Left ventricle myocardium inferior (tissue), 1 donor: ENCODE results near the gene EIF5A. TPM values are rescaled to one million over a fixed set of nuclear protein-coding genes. Genes with fewer than 3 reads are reported as not detected.

ENCODE experiments used
- DNase-seq: peaks from one replicate; pipeline ENCODE4 v3.0.0-alpha.2; 2020
- H3K27ac ChIP-seq: fragments of 200-600 bp; replicated peaks from 2 replicates; pipeline ENCODE4 v1.8.0; 2021
- H3K27me3 ChIP-seq: fragments of 200-600 bp; 2 replicates; pipeline ENCODE4 v1.8.0; 2021; ENCODE audit warnings: low read depth
- H3K36me3 ChIP-seq: fragments of 200-600 bp; 2 replicates; pipeline ENCODE4 v1.8.0; 2021
- H3K4me1 ChIP-seq: fragments of 200-600 bp; 2 replicates; pipeline ENCODE4 v1.8.0; 2021
- H3K4me3 ChIP-seq: fragments of 200-600 bp; 2 replicates; pipeline ENCODE4 v1.8.0; 2021; ENCODE audit warnings: mild to moderate bottlenecking, moderate library complexity
- H3K9me3 ChIP-seq: fragments of 200-600 bp; replicated peaks from 2 replicates; pipeline ENCODE4 v1.8.0; 2021
- intact Hi-C: fragments of 100-400 bp; cut with micrococcal nuclease; formaldehyde crosslinking; loops from one replicate; pipeline ENCODE4 v1.11.0; 2022
- total RNA-seq: library from RNA; stranded (reverse); fragmentation: NEBNext Ultra II Directional; extraction: Animal tissue kit (Norgen Biotek cat#: 25700); gene quantifications from one replicate; pipeline ENCODE4 v1.2.1, GENCODE V29; 2021
- TF ChIP-seq, protein P1 (sequence below): fragments of 200-600 bp; IDR thresholded peaks from 2 replicates; pipeline ENCODE4 v1.8.0; 2021; ENCODE audit warnings: antibody characterized with exemption, mild to moderate bottlenecking, borderline replicate concordance
- donor health status: DM: no; HTN: yes; CAD: no; lungs with severe emphysema.

EIF5A gene
- total RNA-seq, 1 donor from 2014 or later: 250 TPM

- DNase-seq: no peak
- TF ChIP-seq, protein P1, sequence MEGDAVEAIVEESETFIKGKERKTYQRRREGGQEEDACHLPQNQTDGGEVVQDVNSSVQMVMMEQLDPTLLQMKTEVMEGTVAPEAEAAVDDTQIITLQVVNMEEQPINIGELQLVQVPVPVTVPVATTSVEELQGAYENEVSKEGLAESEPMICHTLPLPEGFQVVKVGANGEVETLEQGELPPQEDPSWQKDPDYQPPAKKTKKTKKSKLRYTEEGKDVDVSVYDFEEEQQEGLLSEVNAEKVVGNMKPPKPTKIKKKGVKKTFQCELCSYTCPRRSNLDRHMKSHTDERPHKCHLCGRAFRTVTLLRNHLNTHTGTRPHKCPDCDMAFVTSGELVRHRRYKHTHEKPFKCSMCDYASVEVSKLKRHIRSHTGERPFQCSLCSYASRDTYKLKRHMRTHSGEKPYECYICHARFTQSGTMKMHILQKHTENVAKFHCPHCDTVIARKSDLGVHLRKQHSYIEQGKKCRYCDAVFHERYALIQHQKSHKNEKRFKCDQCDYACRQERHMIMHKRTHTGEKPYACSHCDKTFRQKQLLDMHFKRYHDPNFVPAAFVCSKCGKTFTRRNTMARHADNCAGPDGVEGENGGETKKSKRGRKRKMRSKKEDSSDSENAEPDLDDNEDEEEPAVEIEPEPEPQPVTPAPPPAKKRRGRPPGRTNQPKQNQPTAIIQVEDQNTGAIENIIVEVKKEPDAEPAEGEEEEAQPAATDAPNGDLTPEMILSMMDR: no peak
- intact Hi-C loops: no loop called here
- Histone ChIP-seq H3K36me3 (no peaks in the 10 kb centered on the region), H3K27me3 (no peaks in the 10 kb centered on the region), H3K4me1 (peaks cover 52% of the 10 kb centered on the region), H3K27ac (peak overlapping the region; percentile 37), H3K9me3 (no peaks in the 10 kb centered on the region), H3K4me3 (no peak overlapping the region)
Observed at GRCh38 chr17:7355573-7355972, 48.1 kb downstream of the EIF5A start.

DNA sequence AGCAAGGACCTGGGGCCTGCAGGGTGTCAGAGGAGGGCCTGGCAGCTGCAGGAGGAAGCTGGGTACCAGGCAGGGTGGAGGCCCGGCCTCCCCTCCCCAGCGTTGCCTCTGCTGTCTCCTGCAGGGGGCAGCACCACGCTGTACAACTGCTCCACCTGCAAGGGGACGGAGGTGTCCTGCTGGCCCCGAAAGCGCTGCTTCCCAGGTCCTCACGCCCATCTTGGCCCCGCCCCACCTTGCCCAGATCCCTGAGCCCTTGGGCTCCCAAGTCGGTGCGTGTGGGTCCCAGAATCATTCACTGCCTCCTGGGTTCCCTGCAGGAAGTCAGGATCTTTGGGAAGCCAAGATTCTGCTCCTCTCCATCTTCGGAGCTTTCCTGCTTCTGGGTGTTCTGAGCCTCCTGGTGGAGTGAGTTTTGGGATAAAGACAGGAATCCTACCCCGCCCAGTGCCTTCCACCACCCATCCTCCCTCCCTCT is 48.7 kb downstream of the EIF5A start:
- intact Hi-C loops: no loop called here
- TF ChIP-seq, protein P1: peak; percentile 91
- Histone ChIP-seq H3K4me3 (peak overlapping the region; percentile 27), H3K36me3 (no peaks in the 10 kb centered on the region), H3K9me3 (no peaks in the 10 kb centered on the region), H3K4me1 (peaks cover 47% of the 10 kb centered on the region), H3K27me3 (no peaks in the 10 kb centered on the region), H3K27ac (no peak overlapping the region)
- peak; percentile 80 for DNase-seq

DNA sequence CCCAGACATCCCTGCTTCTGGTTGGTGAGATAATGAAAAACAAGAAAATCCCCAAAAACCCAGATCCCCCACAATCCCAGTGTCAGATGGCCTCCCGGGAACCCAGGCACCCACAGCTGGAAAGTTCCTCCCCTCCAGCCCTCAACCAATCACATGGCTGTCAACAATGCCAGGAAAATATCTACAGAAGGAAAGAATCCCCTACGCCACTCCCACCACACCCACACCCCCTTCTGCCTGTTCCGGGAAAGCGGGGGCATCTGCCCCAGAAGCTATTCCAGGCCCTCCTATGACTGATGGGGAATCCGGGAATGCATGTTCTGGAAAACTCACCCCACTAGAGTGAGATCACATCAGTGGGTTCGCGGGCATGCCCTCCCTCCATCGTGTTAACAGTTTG is 49.3 kb downstream of the EIF5A start:
- DNase-seq: no peak
- Histone ChIP-seq H3K36me3 (no peaks in the 10 kb centered on the region), H3K27ac (no peak overlapping the region), H3K9me3 (no peaks in the 10 kb centered on the region), H3K4me3 (no peak overlapping the region), H3K4me1 (peaks cover 41% of the 10 kb centered on the region), H3K27me3 (no peaks in the 10 kb centered on the region)
- intact Hi-C loops: no loop called here
- TF ChIP-seq, protein P1: no peak

- H3K27me3 ChIP-seq: no peaks in the 10 kb centered on the region
- H3K9me3 ChIP-seq: no peaks in the 10 kb centered on the region
- TF ChIP-seq, protein P1: no peak
- intact Hi-C loops: no loop called here
- DNase-seq: no peak
- no peaks in the 10 kb centered on the region for H3K36me3 ChIP-seq
- H3K4me3 ChIP-seq: no peak overlapping the region
- peaks cover 36% of the 10 kb centered on the region for H3K4me1 ChIP-seq
- H3K27ac ChIP-seq: no peak overlapping the region
Observed at GRCh38 chr17:7357381-7357780, 50.0 kb downstream of the EIF5A start.

DNA sequence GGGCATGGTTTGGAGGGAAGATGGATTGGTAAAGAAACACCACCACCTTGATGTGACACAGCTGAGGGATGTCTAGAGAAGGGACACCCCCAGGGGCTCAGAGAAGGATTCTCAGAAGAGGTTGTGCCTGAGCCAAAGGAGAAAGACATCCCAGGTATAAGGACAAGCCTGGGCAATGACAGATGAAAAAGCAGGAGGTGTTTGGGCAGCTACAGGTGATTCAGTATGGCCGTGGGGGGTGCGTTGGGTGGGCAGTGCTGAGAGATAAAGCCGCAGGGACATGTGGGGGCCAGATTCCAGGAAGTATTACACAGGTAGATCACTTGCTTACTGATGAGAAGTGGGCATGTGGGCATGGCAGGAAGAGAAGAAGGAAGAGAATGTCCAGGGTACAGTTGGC is 54.5 kb downstream of the EIF5A start:
- TF ChIP-seq, protein P1: no peak
- Histone ChIP-seq H3K9me3 (no peaks in the 10 kb centered on the region), H3K27ac (no peak overlapping the region), H3K4me1 (no peaks in the 10 kb centered on the region), H3K27me3 (no peaks in the 10 kb centered on the region), H3K4me3 (no peak overlapping the region), H3K36me3 (no peaks in the 10 kb centered on the region)
- no peak for DNase-seq
- intact Hi-C loops: no loop called here

Other genes with a start within 250 kb of the EIF5A start
- 2.9 TPM for gene CLEC10A, start 227.4 kb upstream of the EIF5A start, total RNA-seq
- gene ASGR2, start 192.8 kb upstream of the EIF5A start, total RNA-seq: 0.22 TPM
- 0.14 TPM for gene ASGR1, start 128.3 kb upstream of the EIF5A start, total RNA-seq
- 14.0 TPM for gene DLG4, start 87.8 kb upstream of the EIF5A start, total RNA-seq
- gene ACADVL, start 87.7 kb upstream of the EIF5A start, total RNA-seq: 1,845 TPM
- 19.8 TPM for gene DVL2, start 73.1 kb upstream of the EIF5A start, total RNA-seq
- gene PHF23, start 68.2 kb upstream of the EIF5A start, total RNA-seq: 22.0 TPM
- gene GABARAP, start 65.2 kb upstream of the EIF5A start, total RNA-seq: 394 TPM
- gene CTDNEP1, start 55.9 kb upstream of the EIF5A start, total RNA-seq: 105 TPM
- gene ELP5, start 55.4 kb upstream of the EIF5A start, total RNA-seq: 62.5 TPM
- 1.6 TPM for gene CLDN7, start 45.1 kb upstream of the EIF5A start, total RNA-seq
- gene SLC2A4, start 25.9 kb upstream of the EIF5A start, total RNA-seq: 146 TPM
- gene YBX2, start 13.0 kb upstream of the EIF5A start, total RNA-seq: 0.77 TPM
- gene GPS2, start 7.7 kb downstream of the EIF5A start, total RNA-seq: 66.1 TPM
- 31.9 TPM for gene NEURL4, start 21.7 kb downstream of the EIF5A start, total RNA-seq
- 13.4 TPM for gene ACAP1, start 28.9 kb downstream of the EIF5A start, total RNA-seq
- gene KCTD11, start 44.5 kb downstream of the EIF5A start, total RNA-seq: 3.9 TPM
- not detected for gene TMEM95, start 47.5 kb downstream of the EIF5A start, total RNA-seq
- 1.8 TPM for gene TNK1, start 73.5 kb downstream of the EIF5A start, total RNA-seq
- 20.1 TPM for gene PLSCR3, start 86.9 kb downstream of the EIF5A start, total RNA-seq
- gene TMEM256, start 96.5 kb downstream of the EIF5A start, total RNA-seq: 67.8 TPM
- 9.3 TPM for gene NLGN2, start 100.2 kb downstream of the EIF5A start, total RNA-seq
- not detected for gene SPEM1, start 112.7 kb downstream of the EIF5A start, total RNA-seq
- not detected for gene SPEM2, start 118.0 kb downstream of the EIF5A start, total RNA-seq
- gene SPEM3, start 121.2 kb downstream of the EIF5A start, total RNA-seq: not detected
- gene TMEM102, start 127.8 kb downstream of the EIF5A start, total RNA-seq: 2.7 TPM
- 6.5 TPM for gene FGF11, start 131.9 kb downstream of the EIF5A start, total RNA-seq
- gene CHRNB1, start 137.4 kb downstream of the EIF5A start, total RNA-seq: 8.7 TPM
- gene ZBTB4, start 172.0 kb downstream of the EIF5A start, total RNA-seq: 63.4 TPM
- not detected for gene SLC35G6, start 173.8 kb downstream of the EIF5A start, total RNA-seq
- 38.7 TPM for gene POLR2A, start 176.7 kb downstream of the EIF5A start, total RNA-seq
- 29.9 TPM for gene TNFSF12, start 241.4 kb downstream of the EIF5A start, total RNA-seq